ENCODE results near the gene MDM2. TPM values are rescaled to one million over a fixed set of nuclear protein-coding genes. Genes with fewer than 3 reads are reported as not detected.

MDM2 gene
- total and polyA plus RNA-seq, 2 donors (not counting 3 experiments of a cell fraction or from before 2014, with no cell fraction given) = 16.7 to 270 TPM

DNA sequence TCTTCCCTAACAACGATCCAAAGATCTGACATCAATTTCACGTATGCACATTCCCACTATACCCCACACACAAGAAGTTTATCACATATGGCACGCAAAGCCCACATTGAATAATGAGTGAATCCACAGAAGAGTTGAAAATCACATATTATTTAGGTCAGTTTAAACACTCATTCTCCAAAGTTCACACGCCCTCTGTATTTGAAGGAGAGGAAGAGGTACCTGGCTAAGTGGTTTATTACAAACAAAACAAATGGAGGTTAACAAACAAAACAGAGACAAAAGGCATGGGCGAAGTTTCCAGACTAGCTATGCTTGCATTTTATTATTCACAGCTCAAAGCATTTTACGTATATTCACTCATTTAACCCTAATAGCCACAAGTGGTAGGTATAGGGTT lies 83.2 kb downstream of the MDM2 start:
- Histone ChIP-seq H3K9me1 (replicated peaks; ENCODE audit: control insufficient read depth, extremely low read depth, insufficient read depth, low read length) (no peaks in the 10 kb centered on the region), H3K27me3 (ENCODE audit: control insufficient read depth in 2 of 2, insufficient read depth in 2 of 2, low read length in 2 of 2) (peaks cover 6 to 11% of the 10 kb centered on the region in 2 experiments), H3K9me3 (replicated peaks; ENCODE audit: control insufficient read depth, insufficient read depth, low read length) (no peaks in the 10 kb centered on the region), H2AFZ (ENCODE audit: low read depth, low read length) (no peak overlapping the region), H3K79me2 (ENCODE audit: control insufficient read depth, insufficient read depth, low read length) (no peaks in the 10 kb centered on the region), H4K20me1 (replicated peaks; ENCODE audit: control insufficient read depth, extremely low read depth, insufficient read depth, low read length) (no peaks in the 10 kb centered on the region), H3K9ac (replicated peaks; ENCODE audit: extremely low read depth, insufficient read depth, low read length) (no peak overlapping the region), H3K4me1 (ENCODE audit: control insufficient read depth, extremely low read depth, insufficient read depth, low read length) (no peaks in the 10 kb centered on the region), H3K27ac (ENCODE audit: insufficient read depth, low read depth, low read length) (no peak overlapping the region), H3K36me3 (ENCODE audit: control insufficient read depth in 2 of 2, extremely low read depth in 1 of 2, insufficient read depth in 2 of 2, low read length in 2 of 2) (no peaks in the 10 kb centered on the region), H3K4me2 (ENCODE audit: insufficient read depth, low read length) (no peak overlapping the region), H3K4me3 (replicated peaks in 1 of 3; ENCODE audit: insufficient read depth in 1 of 3, low read depth in 1 of 3, low read length in 3 of 3) (no peak overlapping the region)
- ChIA-PET POLR2A (no interaction called here), CTCF (no interaction called here)
- DNase-seq (ENCODE audit: low read depth, low spot score) (no peak), FAIRE-seq (no peak)
- intact Hi-C loops (cut with micrococcal nuclease) (no loop called here), dilution Hi-C loops (cut with MboI; ENCODE audit: extremely low pct_ligation_motif_present, low sequenced_read_pairs) (no loop called here)
- TF ChIP-seq POLR2A (IDR thresholded peaks at IDR 0.05; ENCODE audit: low read depth, low read length) = no peak
- TF ChIP-seq POLR2AphosphoS5 (IDR thresholded peaks at IDR 0.05; ENCODE audit: insufficient read depth, low read depth, low read length) = no peak
- TF ChIP-seq GATA2 (IDR thresholded peaks at IDR 0.05; ENCODE audit: insufficient read depth, insufficient read length, low read depth, low read length) = no peak
- TF ChIP-seq EZH2 (IDR thresholded peaks at IDR 0.05; ENCODE audit: borderline replicate concordance, low read depth, low read length, severe bottlenecking) = no peak
- TF ChIP-seq JUN (IDR thresholded peaks at IDR 0.05; ENCODE audit: borderline replicate concordance, insufficient read depth, insufficient read length, low read depth) = no peak
- no peak for TF ChIP-seq MYC (IDR thresholded peaks at IDR 0.05; ENCODE audit: low read depth, low read length)
- TF ChIP-seq, protein P1, sequence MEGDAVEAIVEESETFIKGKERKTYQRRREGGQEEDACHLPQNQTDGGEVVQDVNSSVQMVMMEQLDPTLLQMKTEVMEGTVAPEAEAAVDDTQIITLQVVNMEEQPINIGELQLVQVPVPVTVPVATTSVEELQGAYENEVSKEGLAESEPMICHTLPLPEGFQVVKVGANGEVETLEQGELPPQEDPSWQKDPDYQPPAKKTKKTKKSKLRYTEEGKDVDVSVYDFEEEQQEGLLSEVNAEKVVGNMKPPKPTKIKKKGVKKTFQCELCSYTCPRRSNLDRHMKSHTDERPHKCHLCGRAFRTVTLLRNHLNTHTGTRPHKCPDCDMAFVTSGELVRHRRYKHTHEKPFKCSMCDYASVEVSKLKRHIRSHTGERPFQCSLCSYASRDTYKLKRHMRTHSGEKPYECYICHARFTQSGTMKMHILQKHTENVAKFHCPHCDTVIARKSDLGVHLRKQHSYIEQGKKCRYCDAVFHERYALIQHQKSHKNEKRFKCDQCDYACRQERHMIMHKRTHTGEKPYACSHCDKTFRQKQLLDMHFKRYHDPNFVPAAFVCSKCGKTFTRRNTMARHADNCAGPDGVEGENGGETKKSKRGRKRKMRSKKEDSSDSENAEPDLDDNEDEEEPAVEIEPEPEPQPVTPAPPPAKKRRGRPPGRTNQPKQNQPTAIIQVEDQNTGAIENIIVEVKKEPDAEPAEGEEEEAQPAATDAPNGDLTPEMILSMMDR (IDR thresholded peaks at IDR 0.05; ENCODE audit: extremely low read depth in 1 of 2, insufficient read depth in 1 of 2, low read depth in 1 of 2, low read length in 2 of 2) = no peak
- no peak for TF ChIP-seq FOS (IDR thresholded peaks at IDR 0.05; ENCODE audit: borderline replicate concordance, insufficient read depth, low read length)
- TF ChIP-seq, protein P2, sequence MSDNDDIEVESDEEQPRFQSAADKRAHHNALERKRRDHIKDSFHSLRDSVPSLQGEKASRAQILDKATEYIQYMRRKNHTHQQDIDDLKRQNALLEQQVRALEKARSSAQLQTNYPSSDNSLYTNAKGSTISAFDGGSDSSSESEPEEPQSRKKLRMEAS (IDR thresholded peaks at IDR 0.05; ENCODE audit: insufficient read depth, insufficient read length) = no peak
- BruUV-seq (replicated peaks) = no TSS peak
